Transverse colon (tissue), 4 donors: ENCODE measurements around the gene TMEM95.

ENCODE experiments used
- EP300 ChIP-seq: sonication (generic); formaldehyde crosslinking; IDR thresholded peaks from one replicate; pipeline ENCODE4 v1.6.1; 2017; ENCODE audit warnings: antibody characterized with exemption, low read depth
- POLR2A ChIP-seq: fragments of 450-650 bp; IDR thresholded peaks from one replicate; pipeline ENCODE4 v1.6.1; 2016; ENCODE audit warnings: antibody characterized with exemption, mild to moderate bottlenecking, moderate library complexity
- POLR2AphosphoS5 ChIP-seq, 3 donors: sonication (generic); formaldehyde crosslinking; IDR thresholded peaks; one replicate each; pipeline ENCODE4 v1.6.1; 2016; ENCODE audit warnings: antibody characterized with exemption in 3 of 3
- TF ChIP-seq, protein P1 (sequence below), 5 experiments: fragments of 200-600 bp in 3 of 5; fragments of 450-650 bp in 2 of 5; sonication (generic) in 3 of 5; IDR thresholded peaks; 1 replicate in 2 of 5; 2 replicates in 3 of 5; pipeline ENCODE4 v1.5.1; 2016 to 2017; ENCODE audit warnings: antibody characterized with exemption in 5 of 5, inconsistent platforms in 3 of 5, mild to moderate bottlenecking in 2 of 5, moderate library complexity in 1 of 5

DNA sequence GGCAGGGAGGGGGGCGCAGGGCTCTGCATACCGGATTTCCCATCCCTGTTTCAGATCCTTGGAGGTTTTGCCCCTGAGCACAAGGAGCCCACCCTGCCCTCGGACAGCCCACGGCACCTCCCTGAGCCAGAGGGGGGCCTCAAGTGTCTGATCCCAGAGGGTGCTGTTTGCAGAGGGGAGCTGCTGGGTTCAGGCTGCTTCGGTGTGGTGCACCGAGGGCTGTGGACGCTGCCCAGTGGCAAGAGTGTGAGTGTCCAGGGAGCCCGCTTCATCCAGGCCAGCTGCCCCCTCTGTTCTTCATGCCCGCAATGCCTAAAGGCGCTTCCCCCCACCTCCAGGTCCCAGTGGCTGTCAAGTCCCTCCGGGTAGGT, 28.4 kb downstream of the TMEM95 start:
- TF ChIP-seq, protein P1, sequence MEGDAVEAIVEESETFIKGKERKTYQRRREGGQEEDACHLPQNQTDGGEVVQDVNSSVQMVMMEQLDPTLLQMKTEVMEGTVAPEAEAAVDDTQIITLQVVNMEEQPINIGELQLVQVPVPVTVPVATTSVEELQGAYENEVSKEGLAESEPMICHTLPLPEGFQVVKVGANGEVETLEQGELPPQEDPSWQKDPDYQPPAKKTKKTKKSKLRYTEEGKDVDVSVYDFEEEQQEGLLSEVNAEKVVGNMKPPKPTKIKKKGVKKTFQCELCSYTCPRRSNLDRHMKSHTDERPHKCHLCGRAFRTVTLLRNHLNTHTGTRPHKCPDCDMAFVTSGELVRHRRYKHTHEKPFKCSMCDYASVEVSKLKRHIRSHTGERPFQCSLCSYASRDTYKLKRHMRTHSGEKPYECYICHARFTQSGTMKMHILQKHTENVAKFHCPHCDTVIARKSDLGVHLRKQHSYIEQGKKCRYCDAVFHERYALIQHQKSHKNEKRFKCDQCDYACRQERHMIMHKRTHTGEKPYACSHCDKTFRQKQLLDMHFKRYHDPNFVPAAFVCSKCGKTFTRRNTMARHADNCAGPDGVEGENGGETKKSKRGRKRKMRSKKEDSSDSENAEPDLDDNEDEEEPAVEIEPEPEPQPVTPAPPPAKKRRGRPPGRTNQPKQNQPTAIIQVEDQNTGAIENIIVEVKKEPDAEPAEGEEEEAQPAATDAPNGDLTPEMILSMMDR (IDR thresholded peaks at IDR 0.05): no peak
- no peak for TF ChIP-seq POLR2A
- no peak for TF ChIP-seq EP300
- no peak for TF ChIP-seq POLR2AphosphoS5 (IDR thresholded peaks at IDR 0.05)
